Right renal pelvis (tissue), 4 donors: ENCODE measurements around the gene DIP2B. TPM values are rescaled to one million over a fixed set of nuclear protein-coding genes. Genes with fewer than 3 reads are reported as not detected.
"Not testable (repeated sequence)": the region's sequence is repeated elsewhere in the genome, so short reads cannot be mapped to it uniquely, and the experiment has no call there.

ENCODE experiments used
- DNase-seq, 4 donors: peaks; one replicate each; pipeline ENCODE4 v3.0.0-alpha.2; 2013; ENCODE audit warnings: low read depth in 4 of 4, low spot score in 3 of 4, missing footprints in 1 of 4
- polyA plus RNA-seq, 4 donors: library from polyadenylated mRNA; unstranded; fragments of 120-200 nt; gene quantifications; one replicate each; pipeline ENCODE4 v1.2.1, GENCODE V29; 2013; ENCODE audit not compliant: insufficient read length in 4 of 4

DIP2B gene
- polyA plus RNA-seq, 4 donors, result 23.4 to 25.5 (median 24.9) TPM

DNA sequence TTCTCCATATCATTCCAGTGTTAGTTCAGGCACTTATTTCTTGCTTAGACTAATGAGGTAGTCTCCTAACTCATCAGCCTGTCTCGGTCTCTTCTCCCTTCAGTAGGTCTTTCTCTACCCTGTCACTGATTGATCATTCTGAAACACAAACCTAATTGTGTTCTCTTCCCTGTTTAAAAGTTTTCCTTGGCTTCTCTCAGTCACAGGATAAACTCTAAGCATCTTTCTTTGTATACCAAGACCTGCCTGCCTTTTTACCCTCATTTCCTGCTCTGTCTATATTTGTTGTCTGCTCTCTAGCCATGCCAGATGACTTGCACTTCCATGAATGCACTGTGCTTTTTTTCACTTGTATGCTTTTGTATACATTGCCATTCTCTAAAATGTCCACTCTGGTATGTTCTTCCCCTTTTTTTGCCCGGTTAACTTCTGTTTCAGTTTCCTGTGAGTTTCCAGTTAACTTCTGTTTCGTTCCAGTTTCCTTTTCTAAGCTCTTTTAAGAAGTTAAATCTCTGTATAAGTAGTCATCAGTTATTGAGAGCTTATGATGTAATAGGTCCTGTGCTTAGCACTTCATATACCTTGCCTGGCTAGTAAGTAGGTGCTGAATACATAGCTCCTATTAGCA, 12.8 kb downstream of the DIP2B start:
- DNase-seq, result no peak

- DNase-seq, result no peak
Measured at GRCh38 chr12:50518090-50518489, 13.3 kb downstream of the DIP2B start.

GRCh38 chr12:50519353-50519752, 14.6 kb downstream of the DIP2B start:
- DNase-seq, result no peak

GRCh38 chr12:50520416-50521207, 15.8 kb downstream of the DIP2B start:
- DNase-seq, result no peak

DNA sequence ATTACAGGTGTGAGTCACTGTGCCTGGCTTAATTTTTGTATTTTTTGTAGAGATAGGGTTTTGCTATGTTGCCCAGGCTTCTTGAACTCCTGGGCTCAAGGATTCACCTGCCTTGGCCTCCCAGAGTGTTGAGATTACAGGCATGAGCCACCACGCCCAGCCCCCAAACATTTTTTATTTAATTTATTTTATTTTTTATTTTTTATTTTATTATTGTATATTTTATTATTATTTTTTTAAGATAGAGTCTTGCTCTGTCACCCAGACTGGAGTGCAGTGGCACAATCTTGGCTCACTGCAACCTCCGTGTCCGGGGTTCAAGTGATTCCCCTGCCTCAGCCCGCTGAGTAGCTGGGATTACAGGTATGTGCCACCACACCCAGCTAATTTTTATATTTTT, 17.0 kb downstream of the DIP2B start:
- not testable (repeated sequence) for DNase-seq

DNA sequence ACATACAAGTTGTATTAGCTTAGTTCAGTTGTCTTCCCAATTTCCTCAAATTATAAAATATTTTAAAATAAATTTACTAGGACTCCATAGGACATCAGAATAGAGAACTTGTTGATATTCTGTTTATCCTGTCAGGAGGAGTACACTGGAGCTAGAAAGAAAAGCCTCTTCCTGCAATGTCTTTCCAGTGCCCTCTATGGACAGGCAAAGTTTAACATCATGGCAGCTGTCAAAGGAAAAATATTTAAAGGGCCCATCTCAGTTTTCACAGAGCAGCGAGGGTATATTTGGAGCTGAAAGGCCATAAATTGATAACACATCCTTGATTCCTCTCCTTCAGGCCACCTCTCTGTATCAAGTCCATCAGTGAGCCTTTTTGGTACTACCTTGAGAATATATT, 19.0 kb downstream of the DIP2B start:
- DNase-seq, result no peak

DNA sequence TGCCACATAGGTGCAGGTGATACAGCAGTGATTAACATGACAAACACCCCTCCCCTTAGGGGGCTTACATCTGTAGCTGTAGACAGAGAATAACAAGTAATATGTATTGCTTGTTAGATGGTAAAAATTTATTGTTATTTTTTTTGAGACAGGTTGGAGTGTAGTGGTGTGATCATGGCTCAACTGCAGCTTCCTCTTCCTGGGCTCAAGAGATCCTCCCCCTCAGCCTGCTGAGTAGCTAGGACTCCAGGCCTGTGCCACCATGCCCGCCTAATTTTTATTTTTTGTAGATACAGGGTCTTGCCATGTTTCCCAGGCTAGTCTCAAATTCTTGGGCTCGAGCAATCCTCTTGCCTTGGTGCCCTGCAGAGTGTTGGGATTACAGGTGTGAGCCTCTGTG, 19.8 kb downstream of the DIP2B start:
- DNase-seq, result no peak

DNA sequence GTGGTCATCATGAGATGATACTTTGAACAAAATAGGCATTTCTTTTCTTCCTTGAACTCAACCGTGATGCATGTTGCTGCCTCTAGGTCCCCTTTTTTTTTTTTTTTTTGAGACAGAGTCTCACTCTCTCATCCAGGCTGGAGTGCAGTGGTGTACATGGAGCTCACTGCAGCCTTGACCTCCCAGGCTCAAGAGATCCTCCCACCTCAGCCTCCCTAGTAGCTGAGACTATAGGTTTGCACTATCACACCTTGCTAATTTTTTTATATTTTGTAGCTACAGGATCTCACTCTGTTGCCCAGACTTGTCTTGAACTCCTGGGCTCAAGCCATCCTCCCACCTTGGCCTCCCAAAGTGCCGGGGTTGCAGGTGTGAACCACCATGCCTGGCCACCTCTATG, 20.6 kb downstream of the DIP2B start:
- no peak for DNase-seq

GRCh38 chr12:50527359-50527726, 22.6 kb downstream of the DIP2B start:
- no peak for DNase-seq

DNA sequence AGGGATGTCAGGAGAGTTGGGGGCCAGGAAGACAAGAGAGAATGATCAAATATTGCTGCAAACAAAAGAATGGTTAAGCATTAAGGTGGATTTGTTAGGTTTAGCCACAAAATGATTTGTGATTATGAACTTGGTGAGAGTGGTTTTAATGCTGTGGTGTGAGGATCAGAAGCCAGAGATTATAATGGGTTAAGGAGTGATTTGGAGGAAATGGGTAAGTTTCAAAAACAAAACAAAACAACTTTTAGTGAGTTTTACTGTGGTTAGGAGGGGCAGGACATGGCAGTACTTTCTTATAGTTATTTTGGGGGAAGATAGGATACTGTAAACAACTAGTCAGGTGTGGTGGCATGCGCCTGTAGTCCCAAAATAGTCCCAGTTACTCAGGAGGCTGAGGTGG, 24.0 kb downstream of the DIP2B start:
- no peak for DNase-seq

DNA sequence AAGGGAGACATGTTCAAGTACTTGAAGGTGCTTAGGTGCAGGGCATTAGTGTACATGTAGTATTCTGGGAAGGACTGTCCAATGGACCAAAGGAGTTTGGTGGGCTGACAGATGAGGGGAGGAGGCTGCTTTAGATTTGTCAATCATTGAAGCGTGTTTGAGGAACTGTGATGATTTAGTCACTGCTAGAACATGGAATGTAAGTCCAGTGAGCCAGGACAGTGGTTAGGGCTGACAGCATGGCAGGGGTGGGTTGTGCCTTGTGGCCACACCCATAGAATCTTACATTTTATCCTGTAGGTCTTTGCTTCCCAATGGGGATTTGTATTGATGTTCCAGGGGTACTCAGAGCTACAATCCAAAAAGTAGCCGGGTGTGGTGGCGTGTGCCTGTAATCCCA, 24.6 kb downstream of the DIP2B start:
- DNase-seq, result no peak

DNA sequence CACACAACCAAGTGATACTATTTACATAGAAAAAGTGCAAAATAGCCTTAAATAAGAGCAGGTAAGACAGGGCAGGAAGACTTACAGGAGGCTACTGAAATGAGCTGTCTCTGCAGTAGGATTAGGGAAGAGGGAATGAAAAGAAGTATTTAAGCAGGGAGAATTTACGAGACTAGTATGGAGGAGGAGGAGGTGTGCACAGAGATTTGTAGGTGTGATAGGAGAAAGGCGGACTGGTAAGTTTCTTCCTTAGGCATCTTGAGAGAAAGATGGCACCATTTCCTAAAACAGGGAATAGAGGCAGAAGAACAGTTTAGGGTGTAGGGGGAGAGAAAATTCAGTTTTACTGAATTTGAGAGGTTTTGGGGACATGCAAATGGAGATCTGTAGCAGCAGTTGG, 25.7 kb downstream of the DIP2B start:
- no peak for DNase-seq

DNA sequence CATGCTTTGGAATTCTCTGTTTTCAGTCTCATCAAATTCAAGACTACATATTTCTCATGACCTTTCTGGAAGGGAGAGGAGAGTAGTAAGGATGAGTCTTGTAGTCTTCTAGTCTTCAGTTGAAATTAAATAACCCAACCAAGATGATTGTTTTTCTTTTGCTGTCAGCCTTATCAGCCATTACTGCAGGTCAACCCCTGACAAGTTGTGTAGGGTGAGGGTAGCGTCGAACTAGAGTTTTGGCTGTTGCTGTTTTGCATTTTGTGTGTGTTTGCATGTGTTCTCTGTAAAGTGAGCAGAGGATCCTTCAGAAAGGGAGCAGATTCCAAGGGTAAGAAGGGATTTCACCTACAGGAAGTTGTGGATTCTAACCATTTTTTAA, 28.4 kb downstream of the DIP2B start:
- no peak for DNase-seq

- DNase-seq, result no peak
Measured at GRCh38 chr12:50533971-50534370, 29.2 kb downstream of the DIP2B start.

DNA sequence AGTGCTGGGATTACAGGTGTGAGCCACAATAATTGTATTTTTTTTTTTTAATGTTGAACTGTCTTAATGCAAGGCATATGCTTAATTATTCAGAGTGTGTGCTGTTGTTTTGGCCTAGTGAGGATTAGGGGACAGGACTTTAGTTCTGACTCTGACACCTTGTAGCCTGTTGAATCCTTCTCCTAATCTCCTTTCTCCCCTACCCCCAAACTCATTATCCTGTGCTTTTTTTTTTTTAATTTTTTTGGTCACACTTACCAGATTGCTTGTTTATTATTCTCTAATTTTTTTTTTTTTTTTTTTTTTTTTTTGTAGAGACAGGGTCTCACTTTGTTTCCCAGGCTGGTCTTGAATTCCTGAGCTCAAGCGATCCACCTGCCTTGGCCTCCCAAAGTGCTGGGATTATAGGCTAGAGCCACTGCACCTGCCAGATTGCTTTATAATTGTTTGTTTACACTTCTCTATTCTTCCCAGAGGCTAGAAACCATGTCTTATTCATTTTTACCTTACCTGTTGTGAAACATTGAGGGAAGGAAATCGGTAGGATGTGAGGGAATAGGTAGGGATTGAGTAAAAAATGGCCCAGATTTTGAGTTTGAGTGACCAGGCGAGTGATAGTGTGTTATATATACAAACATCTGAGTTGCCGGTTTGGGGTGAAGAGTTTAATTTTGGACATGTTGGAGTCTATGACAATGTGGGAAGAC, 32.2 kb downstream of the DIP2B start:
- DNase-seq, result no peak

GRCh38 chr12:50537538-50537919, 32.7 kb downstream of the DIP2B start:
- DNase-seq, result no peak

GRCh38 chr12:50538182-50538581, 33.4 kb downstream of the DIP2B start:
- no peak for DNase-seq

- DNase-seq, result no peak
Measured at GRCh38 chr12:50541139-50541538, 36.4 kb downstream of the DIP2B start.

DNA sequence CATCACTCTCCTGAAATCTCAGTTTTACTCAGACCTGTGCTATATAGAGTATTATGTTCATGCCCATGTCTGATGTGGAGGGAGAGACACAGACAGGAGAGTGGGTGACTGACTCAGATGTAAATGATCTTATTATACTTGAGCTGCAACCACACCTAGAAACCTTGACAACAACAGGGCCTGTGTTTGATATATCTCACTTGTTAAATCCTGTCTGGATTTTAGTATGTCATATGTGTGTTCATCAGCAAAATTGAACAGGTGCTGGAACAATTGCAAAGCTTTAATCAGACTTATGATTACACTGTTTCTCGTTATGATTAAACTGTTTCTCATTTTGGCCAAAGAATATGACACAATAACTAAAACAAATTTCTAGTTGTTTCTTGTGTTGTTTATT, 37.7 kb downstream of the DIP2B start:
- no peak for DNase-seq

GRCh38 chr12:50543188-50543587, 38.4 kb downstream of the DIP2B start:
- DNase-seq, result not testable (repeated sequence)

- no peak for DNase-seq
Measured at GRCh38 chr12:50545213-50545612, 40.4 kb downstream of the DIP2B start.

DNA sequence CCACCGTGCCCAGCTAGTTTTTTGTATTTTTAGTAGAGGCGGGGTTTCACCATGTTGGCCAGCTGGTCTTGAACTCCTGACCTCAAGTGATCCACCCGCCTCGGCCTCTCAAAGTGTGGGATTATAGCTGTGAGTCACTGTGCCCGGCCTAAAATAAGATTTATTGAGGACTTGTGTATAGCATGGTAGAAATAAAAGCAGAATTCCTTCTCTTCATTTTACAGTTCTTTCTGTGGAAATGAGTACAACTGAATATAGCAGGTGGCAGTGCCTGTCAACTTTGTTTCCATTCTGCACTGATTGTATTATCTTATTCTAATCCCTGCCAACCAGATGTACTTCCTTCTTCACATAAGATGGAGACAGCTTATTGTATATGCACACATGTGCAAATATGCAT, 41.0 kb downstream of the DIP2B start:
- DNase-seq, result no peak
